DOHH2 (cell line): ENCODE data around the gene APOBEC3B.

Experiments
- H3F3A ChIP-seq: fragments of 200-600 bp; sonication (generic), shearing (Covaris generic); 2 replicates; pipeline ENCODE4 v1.6.0; 2016; ENCODE audit warnings: antibody characterized with exemption, mild to moderate bottlenecking; ENCODE audit not compliant: control insufficient read depth, insufficient read depth
- H3K27ac ChIP-seq: fragments of 200-600 bp; sonication (generic); 2 replicates; pipeline ENCODE4 v1.5.1; 2014; ENCODE audit warnings: low read depth, mild to moderate bottlenecking, low read length, moderate library complexity
- H3K27me3 ChIP-seq: fragments of 200-600 bp; sonication (generic); 2 replicates; pipeline ENCODE4 v1.6.1; 2014; ENCODE audit warnings: mild to moderate bottlenecking, low read length, mixed read lengths; ENCODE audit not compliant: control insufficient read depth
- H3K36me3 ChIP-seq: fragments of 200-600 bp; sonication (generic); 2 replicates; pipeline ENCODE4 v1.6.1; 2014; ENCODE audit warnings: mild to moderate bottlenecking, low read length, moderate library complexity, mixed read lengths; ENCODE audit not compliant: control insufficient read depth
- H3K4me1 ChIP-seq: fragments of 200-600 bp; sonication (generic); 2 replicates; pipeline ENCODE4 v1.6.1; 2014; ENCODE audit warnings: mild to moderate bottlenecking, low read length, mixed read lengths; ENCODE audit not compliant: control insufficient read depth
- H3K4me2 ChIP-seq: fragments of 200-600 bp; sonication (generic); 2 replicates; pipeline ENCODE4 v1.6.0; 2014; ENCODE audit warnings: mild to moderate bottlenecking, low read length, moderate library complexity
- H3K4me3 ChIP-seq: fragments of 200-600 bp; sonication (generic); 2 replicates; pipeline ENCODE4 v1.5.1; 2014; ENCODE audit warnings: mild to moderate bottlenecking, low read length, mixed read lengths
- H3K79me2 ChIP-seq: fragments of 200-600 bp; sonication (generic); 2 replicates; pipeline ENCODE4 v1.6.1; 2014; ENCODE audit warnings: mild to moderate bottlenecking, low read length, mixed read lengths; ENCODE audit not compliant: control insufficient read depth
- H3K9me2 ChIP-seq: fragments of 200-600 bp; sonication (generic); replicated peaks from 2 replicates; pipeline ENCODE4 v1.6.1; 2014; ENCODE audit warnings: mild to moderate bottlenecking, low read length, mixed read lengths; ENCODE audit not compliant: control insufficient read depth
- H3K9me3 ChIP-seq: fragments of 200-600 bp; sonication (generic); 2 replicates; pipeline ENCODE4 v1.6.1; 2014; ENCODE audit warnings: antibody characterized with exemption, low read length, mixed read lengths; ENCODE audit not compliant: control insufficient read depth, insufficient read depth
- H4K20me1 ChIP-seq: fragments of 200-600 bp; sonication (generic); 2 replicates; pipeline ENCODE4 v1.6.0; 2014; ENCODE audit warnings: low read depth, mild to moderate bottlenecking, antibody characterized with exemption, low read length, moderate library complexity; ENCODE audit not compliant: control insufficient read depth, insufficient read depth
- EZH2phosphoT487 ChIP-seq: fragments of 200-600 bp; sonication (generic); IDR thresholded peaks from 2 replicates; pipeline ENCODE4 v1.6.1; 2017; ENCODE audit warnings: borderline replicate concordance, mild to moderate bottlenecking, antibody characterized with exemption, low read length, moderate library complexity, mixed read lengths
- TF ChIP-seq, protein P1 (sequence below): fragments of 200-600 bp; sonication (generic); IDR thresholded peaks from one replicate; pipeline ENCODE4 v1.5.1; 2014; ENCODE audit warnings: antibody characterized with exemption, mild to moderate bottlenecking, low read depth, low read length; ENCODE audit not compliant: poor library complexity, severe bottlenecking

The APOBEC3B gene

DNA sequence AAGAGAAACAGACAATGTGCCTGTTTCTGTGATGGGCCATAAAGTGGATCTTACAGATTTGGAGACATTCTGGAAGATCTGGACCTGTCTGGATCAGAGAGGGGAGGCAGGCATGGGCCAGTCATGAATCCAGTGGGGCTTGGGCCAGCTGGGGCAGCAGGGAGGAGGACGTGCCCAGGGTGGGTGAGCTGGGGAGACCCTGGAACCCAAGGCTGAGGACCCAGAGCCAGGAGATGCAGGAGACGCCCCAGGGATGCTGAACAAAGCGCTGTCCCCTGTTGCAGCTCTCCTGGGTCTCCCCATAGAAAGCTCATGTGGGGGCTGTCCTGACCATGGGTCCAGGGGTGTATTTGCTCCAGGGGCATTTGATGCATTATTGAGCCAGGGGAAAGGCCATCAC is 26.2 kb upstream of the APOBEC3B start:
- H3K27me3 ChIP-seq = peaks cover 15% of the 10 kb centered on the region
- no peaks in the 10 kb centered on the region for H4K20me1 ChIP-seq
- no peaks in the 10 kb centered on the region for H3F3A ChIP-seq
- no peak for TF ChIP-seq EZH2phosphoT487
- TF ChIP-seq, protein P1, sequence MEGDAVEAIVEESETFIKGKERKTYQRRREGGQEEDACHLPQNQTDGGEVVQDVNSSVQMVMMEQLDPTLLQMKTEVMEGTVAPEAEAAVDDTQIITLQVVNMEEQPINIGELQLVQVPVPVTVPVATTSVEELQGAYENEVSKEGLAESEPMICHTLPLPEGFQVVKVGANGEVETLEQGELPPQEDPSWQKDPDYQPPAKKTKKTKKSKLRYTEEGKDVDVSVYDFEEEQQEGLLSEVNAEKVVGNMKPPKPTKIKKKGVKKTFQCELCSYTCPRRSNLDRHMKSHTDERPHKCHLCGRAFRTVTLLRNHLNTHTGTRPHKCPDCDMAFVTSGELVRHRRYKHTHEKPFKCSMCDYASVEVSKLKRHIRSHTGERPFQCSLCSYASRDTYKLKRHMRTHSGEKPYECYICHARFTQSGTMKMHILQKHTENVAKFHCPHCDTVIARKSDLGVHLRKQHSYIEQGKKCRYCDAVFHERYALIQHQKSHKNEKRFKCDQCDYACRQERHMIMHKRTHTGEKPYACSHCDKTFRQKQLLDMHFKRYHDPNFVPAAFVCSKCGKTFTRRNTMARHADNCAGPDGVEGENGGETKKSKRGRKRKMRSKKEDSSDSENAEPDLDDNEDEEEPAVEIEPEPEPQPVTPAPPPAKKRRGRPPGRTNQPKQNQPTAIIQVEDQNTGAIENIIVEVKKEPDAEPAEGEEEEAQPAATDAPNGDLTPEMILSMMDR = no peak
- no peaks in the 10 kb centered on the region for H3K4me1 ChIP-seq
- H3K79me2 ChIP-seq = no peaks in the 10 kb centered on the region
- H3K9me3 ChIP-seq = no peaks in the 10 kb centered on the region
- H3K4me3 ChIP-seq = no peak overlapping the region
- no peaks in the 10 kb centered on the region for H3K36me3 ChIP-seq
- no peaks in the 10 kb centered on the region for H3K9me2 ChIP-seq
- no peak overlapping the region for H3K4me2 ChIP-seq
- no peak overlapping the region for H3K27ac ChIP-seq

DNA sequence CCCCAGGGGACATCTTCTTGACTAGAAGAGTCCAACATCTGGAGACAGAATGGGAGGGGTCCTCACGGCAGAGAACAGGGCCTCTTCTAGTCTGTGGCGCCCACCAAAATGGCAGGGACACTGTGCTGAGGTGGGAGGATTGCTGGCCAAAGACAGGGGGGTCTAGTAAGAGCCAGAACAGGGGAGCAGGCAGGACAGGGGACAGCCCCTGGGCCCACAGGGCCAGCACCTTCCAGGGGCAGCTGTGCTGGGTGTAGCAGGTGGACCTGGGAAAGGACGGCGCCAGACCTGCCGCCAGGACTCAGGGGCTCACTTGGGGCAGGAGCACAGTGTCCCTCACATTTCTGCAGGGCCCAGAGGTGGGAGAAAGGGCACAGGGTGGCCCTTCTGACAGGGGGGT is 25.6 kb upstream of the APOBEC3B start:
- no peaks in the 10 kb centered on the region for H3K4me1 ChIP-seq
- peaks cover 11% of the 10 kb centered on the region for H3K27me3 ChIP-seq
- H3F3A ChIP-seq = no peaks in the 10 kb centered on the region
- no peak overlapping the region for H3K27ac ChIP-seq
- H3K79me2 ChIP-seq = no peaks in the 10 kb centered on the region
- H4K20me1 ChIP-seq = no peaks in the 10 kb centered on the region
- no peak overlapping the region for H3K4me3 ChIP-seq
- no peaks in the 10 kb centered on the region for H3K36me3 ChIP-seq
- H3K4me2 ChIP-seq = no peak overlapping the region
- no peaks in the 10 kb centered on the region for H3K9me2 ChIP-seq
- TF ChIP-seq EZH2phosphoT487 = no peak
- TF ChIP-seq, protein P1 = no peak
- H3K9me3 ChIP-seq = no peaks in the 10 kb centered on the region

DNA sequence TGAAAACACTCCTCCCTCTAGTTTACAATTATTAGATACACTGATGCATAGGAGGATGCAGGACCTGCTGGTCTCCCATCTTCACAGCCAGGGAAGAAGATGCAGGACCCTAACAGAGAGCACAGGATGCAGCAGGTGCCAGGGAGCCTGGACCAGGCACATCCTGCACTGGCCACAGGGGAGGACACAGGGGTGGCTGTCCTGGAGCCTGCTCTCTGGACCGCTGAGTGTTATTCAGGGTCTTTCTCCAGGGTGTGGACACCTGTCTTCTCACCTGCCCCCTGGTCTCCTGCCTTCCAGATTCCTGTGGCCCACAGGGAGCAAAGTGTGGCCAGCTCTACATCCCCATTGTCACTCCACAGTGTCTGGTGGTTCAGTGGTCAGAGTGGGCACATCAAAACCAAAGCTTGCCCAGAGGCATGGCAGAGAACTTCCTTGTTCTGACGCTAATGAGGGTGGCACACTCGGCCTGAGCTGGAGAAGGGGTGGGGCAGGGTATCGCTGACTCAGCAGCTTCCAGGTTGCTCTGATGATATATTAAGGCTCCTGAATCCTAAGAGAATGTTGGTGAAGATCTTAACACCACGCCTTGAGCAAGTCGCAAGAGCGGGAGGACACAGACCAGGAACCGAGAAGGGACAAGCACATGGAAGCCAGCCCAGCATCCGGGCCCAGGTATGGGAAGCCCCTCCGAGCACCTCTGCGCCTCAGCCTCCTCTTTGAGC is 24.9 kb upstream of the APOBEC3B start, which contains the start of gene APOBEC3A:
TSS of gene APOBEC3A (plus strand) at position 564 of the 725 bp plus-strand sequence. CDS start at position 647, 83 bp downstream.
- no peaks in the 10 kb centered on the region for H3F3A ChIP-seq
- H3K79me2 ChIP-seq = no peaks in the 10 kb centered on the region
- H3K9me2 ChIP-seq = no peaks in the 10 kb centered on the region

More for the DNA sequence above, 24.9 kb upstream of the APOBEC3B start, which contains the start of gene APOBEC3A:
- no peak within 1 kb of the TSS for H3K4me2 ChIP-seq
- H3K4me1 ChIP-seq = no peaks in the 10 kb centered on the region
- H3K27ac ChIP-seq = no peak within 1 kb of the TSS
- no peaks in the 10 kb centered on the region for H4K20me1 ChIP-seq
- peaks cover 4% of the 10 kb centered on the region; the same call in 1 of the 2 replicates for H3K27me3 ChIP-seq
- H3K4me3 ChIP-seq = no peak within 1 kb of the TSS
- H3K36me3 ChIP-seq = no peaks in the 10 kb centered on the region
- TF ChIP-seq EZH2phosphoT487 = no peak
- TF ChIP-seq, protein P1 = no peak
- H3K9me3 ChIP-seq = no peaks in the 10 kb centered on the region
